RPMI8226 (cell line): ENCODE data around the gene RPRD2.
A peak's percentile ranks its signal among the peaks of the same experiment; 100 is the strongest.

Source experiments
- DNase-seq: peaks from one replicate; pipeline ENCODE4 v3.0.0-alpha.2; 2015

RPRD2 gene

DNA sequence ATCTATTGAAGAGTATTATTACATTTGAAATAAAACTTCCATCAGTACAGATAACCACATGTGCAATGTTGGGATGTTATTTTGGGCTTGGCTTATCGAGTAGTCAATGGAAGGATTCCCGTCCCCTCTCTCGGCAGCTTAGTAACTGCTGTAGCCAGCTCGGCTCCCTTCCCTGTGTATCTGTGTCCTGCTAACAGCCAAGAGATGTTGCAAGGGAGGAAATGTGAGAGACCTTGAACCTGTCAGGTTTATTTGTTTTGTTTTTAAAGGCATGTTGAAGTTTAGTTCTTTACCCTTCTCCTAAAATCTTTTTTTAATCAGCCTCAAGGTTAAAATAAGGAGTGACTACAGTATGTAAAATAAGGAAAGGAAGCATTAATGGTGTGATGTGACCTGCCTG is 109.7 kb downstream of the RPRD2 start:
- DNase-seq: no peak

- no peak for DNase-seq
Measured at GRCh38 chr1:150474869-150475268, 110.9 kb downstream of the RPRD2 start.

DNA sequence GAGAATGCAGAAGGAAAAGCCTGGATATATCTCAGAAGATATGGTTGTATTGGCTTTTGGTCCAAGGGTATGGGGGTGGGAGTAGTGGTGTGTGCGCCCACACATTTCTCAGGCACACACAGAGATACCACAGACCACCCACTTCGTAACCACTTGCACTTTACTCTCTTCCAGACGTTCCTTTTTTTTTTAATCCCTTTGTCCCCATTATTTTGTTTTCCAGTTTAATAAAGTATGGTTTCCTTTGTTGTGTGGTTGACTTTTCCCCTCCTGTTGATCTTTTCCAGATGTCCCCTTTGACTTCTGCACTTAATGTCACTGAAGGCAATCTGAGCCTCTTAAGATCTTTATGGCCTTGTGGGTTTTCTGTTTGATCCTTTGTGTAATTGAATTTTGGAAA is 112.8 kb downstream of the RPRD2 start:
- no peak for DNase-seq

GRCh38 chr1:150477320-150477719 is 113.4 kb downstream of the RPRD2 start:
- no peak for DNase-seq

DNA sequence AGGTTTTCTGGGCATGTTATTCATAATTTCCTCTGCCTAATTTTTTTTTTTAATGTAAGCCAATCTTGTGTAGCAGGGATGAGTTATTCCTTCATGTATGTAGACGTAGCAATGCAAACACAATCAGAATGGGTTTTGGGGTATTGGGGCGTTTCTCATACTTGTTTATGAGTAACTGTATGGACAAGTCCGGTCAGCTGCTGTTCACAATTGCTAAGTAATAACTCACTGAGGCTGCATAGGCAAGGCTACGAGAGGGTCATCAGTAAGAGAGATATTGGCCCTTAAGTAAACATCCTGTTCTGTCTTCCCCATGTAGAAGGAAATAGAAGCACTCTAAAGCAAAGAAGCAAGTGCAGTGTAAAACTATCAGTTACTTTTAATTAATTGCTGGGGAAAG is 113.8 kb downstream of the RPRD2 start:
- DNase-seq: no peak

DNA sequence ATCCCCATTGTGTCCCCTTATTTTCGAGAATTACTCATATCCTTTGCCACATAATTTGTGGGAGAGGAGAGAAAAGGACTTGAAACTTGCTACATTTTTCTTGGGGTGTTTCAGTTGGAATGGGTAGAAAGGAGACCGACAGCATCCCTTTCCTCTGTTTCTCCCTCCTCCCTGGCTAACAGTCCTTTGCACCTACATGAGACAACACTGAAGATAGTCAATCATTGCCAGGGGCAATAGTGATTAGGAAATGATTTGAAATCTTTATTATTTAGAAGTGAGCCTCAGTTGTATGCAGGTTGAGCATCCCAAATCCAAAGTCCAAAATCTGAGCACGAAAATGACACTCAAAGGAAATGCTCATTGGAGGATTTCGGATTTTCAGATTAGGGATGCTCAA is 115.4 kb downstream of the RPRD2 start:
- DNase-seq: no peak

GRCh38 chr1:150479927-150480352 is 116.0 kb downstream of the RPRD2 start:
- DNase-seq: no peak

DNA sequence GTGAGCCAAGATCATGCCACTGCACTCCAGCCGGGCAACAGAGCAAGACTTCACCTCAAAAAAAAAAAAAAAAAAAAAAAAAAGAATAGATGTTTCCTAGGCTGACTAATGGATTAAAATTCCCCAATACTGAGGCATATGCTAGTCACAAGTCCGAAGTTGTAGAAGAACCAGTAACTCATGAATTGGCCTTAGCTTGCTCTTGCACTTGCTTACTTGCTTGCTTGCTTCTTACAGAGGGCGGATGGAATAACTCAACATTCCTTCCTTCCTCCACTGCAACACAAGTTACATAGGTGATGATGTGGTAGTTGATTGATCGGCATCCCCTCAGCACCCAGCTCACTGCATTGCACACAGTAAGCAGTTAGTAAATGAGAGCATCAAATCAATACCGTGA is 120.5 kb downstream of the RPRD2 start:
- no peak for DNase-seq

DNA sequence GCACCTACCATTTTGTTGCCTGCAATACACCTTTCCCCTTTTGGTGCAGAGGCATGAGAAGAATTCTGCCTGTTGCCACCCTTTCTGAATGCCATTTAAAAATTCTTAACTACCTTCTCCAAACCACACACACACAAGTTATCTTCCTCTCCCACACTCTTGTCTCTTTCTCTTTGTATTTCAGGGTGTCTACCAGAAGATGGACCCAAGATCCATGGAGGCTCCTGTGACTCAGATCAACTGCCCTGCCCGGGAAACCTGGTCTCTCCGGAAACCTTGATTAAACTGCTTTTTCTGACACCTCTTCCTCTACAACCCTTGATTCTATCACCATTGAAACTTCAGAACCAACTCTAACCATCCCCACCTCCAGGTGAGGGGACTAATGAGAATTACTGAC is 120.9 kb downstream of the RPRD2 start:
- DNase-seq: no peak

- DNase-seq: peak; percentile 100
Measured at GRCh38 chr1:150486966-150487762, 123.2 kb downstream of the RPRD2 start, which contains the start of gene TARS2. TSS of gene TARS2 (plus strand) at chr1:150487419. CDS start at chr1:150487451, 32 bp downstream.

GRCh38 chr1:150487763-150488115 is 123.8 kb downstream of the RPRD2 start:
- no peak for DNase-seq

DNA sequence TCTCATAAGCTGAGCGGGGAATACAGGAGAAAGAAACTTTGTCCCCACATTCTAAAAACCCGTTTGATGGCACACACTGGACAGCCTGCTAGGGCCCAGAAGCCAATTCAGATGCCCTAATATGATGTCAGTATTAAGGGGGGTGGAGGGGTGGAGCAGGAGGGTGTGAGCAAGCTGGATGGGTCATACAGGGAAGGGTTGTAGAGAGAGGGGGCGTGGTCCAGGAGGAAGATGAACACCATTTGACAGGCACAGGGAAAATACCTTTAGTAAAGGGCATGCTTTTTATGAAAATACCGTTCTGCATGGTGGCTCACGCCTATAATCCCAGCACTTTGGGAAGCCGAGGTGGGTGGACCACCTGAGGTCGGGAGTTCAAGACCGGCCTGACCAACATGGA is 129.2 kb downstream of the RPRD2 start:
- DNase-seq: no peak

DNA sequence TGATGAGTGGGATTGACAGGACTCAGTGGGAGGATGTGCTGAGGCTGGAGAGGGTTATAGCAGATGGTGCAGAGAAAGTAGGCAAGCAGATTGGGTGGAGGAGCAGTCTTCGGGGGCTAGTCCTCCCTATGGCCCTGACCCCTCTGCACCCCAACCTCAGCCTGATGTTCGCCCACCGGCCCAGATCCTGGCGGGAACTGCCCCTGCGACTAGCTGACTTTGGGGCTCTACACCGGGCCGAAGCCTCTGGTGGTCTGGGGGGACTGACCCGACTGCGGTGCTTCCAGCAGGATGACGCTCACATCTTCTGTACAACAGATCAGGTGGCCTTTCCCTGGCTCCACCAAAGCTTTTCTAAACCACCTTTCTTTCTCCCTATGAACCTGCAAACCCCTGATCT is 134.4 kb downstream of the RPRD2 start:
- no peak for DNase-seq

GRCh38 chr1:150505431-150505830 is 141.5 kb downstream of the RPRD2 start:
- no peak for DNase-seq

DNA sequence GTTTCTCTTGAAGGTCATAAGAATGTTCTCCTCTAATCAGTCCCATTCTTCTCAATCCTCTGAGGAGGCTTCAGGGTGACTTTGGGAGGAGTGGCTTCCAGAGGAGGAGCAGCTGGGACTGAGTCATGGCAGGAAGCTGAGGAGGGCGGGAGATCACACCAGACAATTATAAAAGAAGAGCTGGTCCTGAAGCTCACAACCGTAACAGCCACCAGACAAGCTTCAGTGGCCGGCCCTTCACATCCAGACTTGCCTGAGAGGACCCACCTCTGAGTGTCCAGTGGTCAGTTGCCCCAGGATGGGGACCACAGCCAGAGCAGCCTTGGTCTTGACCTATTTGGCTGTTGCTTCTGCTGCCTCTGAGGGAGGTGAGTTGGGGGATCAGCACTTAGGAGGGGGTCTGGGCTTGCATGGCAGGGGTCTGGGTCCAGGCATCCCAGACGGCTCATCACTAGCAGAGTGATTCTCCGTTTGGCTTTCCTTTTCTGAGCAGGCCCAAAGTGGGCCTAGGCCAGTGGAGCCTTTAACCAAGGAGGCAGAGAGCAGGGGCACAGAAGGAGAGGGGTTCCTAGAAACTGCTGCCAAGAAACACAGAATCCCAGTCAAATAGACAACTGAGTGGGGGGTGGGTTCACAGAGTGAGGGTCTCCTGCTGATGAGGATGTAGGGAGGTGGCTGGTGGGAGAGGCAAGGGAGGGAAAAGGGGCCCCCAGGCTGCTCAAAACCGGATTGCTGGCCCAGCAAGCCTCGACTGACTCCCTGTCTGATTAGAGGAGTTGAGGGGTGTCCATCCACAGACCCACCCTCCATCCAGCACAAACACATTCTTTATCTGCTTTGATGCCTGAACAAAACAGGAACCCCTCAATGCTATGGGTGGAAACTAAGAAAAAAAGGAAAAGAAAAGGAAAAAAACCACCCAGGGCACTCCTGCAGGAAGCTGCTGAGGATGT is 144.2 kb downstream of the RPRD2 start, which contains the start of gene ECM1:
Gene ECM1 (plus strand): TSS at position 198 of the 953 bp plus-strand sequence. CDS start 101 bp downstream, at position 299.
- no peak for DNase-seq

GRCh38 chr1:150508982-150509381 is 145.0 kb downstream of the RPRD2 start:
- no peak for DNase-seq

- no peak for DNase-seq
Measured at GRCh38 chr1:150511551-150511950, 147.6 kb downstream of the RPRD2 start.

- DNase-seq: no peak
Measured at GRCh38 chr1:150511985-150512660, 148.2 kb downstream of the RPRD2 start.

DNA sequence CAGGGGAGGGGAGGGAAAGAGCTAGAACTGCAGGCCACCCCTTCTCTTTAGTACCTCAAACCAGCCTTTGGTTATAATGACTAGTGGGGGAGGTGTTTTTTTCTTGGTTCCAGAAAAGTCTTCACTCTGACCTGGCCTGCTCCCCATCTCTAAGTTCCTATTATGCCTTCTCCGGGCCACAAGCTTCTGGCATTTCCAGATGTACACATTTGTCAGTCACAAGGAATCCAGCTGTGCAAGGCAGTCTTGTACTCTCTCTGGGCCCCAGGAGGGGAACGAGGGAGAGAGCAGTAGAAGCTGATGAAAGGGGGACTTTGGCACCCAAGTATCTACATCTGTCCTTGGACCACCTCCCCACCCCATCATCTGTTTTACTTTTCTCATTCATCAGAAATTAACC is 148.9 kb downstream of the RPRD2 start:
- no peak for DNase-seq

DNA sequence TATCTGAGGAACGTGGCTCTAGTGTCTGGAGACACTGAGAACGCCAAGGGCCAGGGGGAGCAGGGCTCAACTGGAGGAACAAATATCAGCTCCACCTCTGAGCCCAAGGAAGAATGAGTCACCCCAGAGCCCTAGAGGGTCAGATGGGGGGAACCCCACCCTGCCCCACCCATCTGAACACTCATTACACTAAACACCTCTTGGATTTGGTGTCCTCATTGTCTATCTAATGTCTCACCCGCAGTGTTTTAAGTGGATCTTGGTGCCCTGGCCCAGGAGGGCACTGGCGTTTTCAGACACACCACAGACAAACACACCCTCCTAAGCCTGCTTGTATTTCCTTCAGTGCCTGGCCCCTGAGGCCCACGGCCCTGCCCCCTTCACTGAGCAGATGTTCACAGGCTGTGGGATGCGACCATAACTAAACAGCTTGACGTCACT is 149.4 kb downstream of the RPRD2 start:
- no peak for DNase-seq

- DNase-seq: no peak
Measured at GRCh38 chr1:150514260-150514659, 150.3 kb downstream of the RPRD2 start.

- no peak for DNase-seq
Measured at GRCh38 chr1:150514913-150515327, 151.0 kb downstream of the RPRD2 start.
